ENCODE results near the gene RPS6KA5.

RPS6KA5 gene

GRCh38 chr14:90837355-90837754 is 223.1 kb downstream of the RPS6KA5 start:
- Histone ChIP-seq H3K9ac (ENCODE audit: low read length) (no peak overlapping the region), H2AFZ (ENCODE audit: low read length) (no peak overlapping the region), H3K9me3 (ENCODE audit: low read length) (no peaks in the 10 kb centered on the region), H3K4me3 (ENCODE audit: low read depth, low read length, poor library complexity, severe bottlenecking) (no peak overlapping the region), H4K20me1 (ENCODE audit: insufficient read depth, low read length) (no peaks in the 10 kb centered on the region), H3K4me2 (ENCODE audit: low read length) (no peak overlapping the region), H3F3A (ENCODE audit: insufficient read depth, low read length) (no peaks in the 10 kb centered on the region), H3K27ac (ENCODE audit: low read depth, low read length, poor library complexity, severe bottlenecking) (no peak overlapping the region), H3K36me3 (ENCODE audit: insufficient read depth, low read length) (no peaks in the 10 kb centered on the region), H3K27me3 (ENCODE audit: insufficient read depth, low read length) (no peaks in the 10 kb centered on the region; the same call in 1 of the 2 replicates), H3K9me2 (ENCODE audit: low read depth, low read length) (no peaks in the 10 kb centered on the region), H3K4me1 (ENCODE audit: insufficient read depth, low read length, severe bottlenecking) (no peaks in the 10 kb centered on the region), H3K79me2 (ENCODE audit: insufficient read depth, low read length) (no peaks in the 10 kb centered on the region)
- no peak for TF ChIP-seq CTCF (IDR thresholded peaks at IDR 0.05; ENCODE audit: low read length)
- no peak for TF ChIP-seq EZH2 (IDR thresholded peaks at IDR 0.05; ENCODE audit: borderline replicate concordance, low read length)

- Histone ChIP-seq H3K79me2 (ENCODE audit: insufficient read depth, low read length) (no peaks in the 10 kb centered on the region), H3K9me3 (ENCODE audit: low read length) (no peaks in the 10 kb centered on the region), H3K36me3 (ENCODE audit: insufficient read depth, low read length) (no peaks in the 10 kb centered on the region), H4K20me1 (ENCODE audit: insufficient read depth, low read length) (no peaks in the 10 kb centered on the region), H3F3A (ENCODE audit: insufficient read depth, low read length) (no peaks in the 10 kb centered on the region), H3K4me3 (ENCODE audit: low read depth, low read length, poor library complexity, severe bottlenecking) (no peak overlapping the region), H2AFZ (ENCODE audit: low read length) (no peak overlapping the region), H3K9me2 (ENCODE audit: low read depth, low read length) (no peaks in the 10 kb centered on the region), H3K4me1 (ENCODE audit: insufficient read depth, low read length, severe bottlenecking) (no peaks in the 10 kb centered on the region), H3K27ac (ENCODE audit: low read depth, low read length, poor library complexity, severe bottlenecking) (no peak overlapping the region), H3K27me3 (ENCODE audit: insufficient read depth, low read length) (no peaks in the 10 kb centered on the region; the same call in 1 of the 2 replicates), H3K4me2 (ENCODE audit: low read length) (no peak overlapping the region), H3K9ac (ENCODE audit: low read length) (no peak overlapping the region)
- no peak for TF ChIP-seq CTCF (IDR thresholded peaks at IDR 0.05; ENCODE audit: low read length)
- no peak for TF ChIP-seq EZH2 (IDR thresholded peaks at IDR 0.05; ENCODE audit: borderline replicate concordance, low read length)
Observed at GRCh38 chr14:90836692-90837063, 223.8 kb downstream of the RPS6KA5 start.

GRCh38 chr14:90831821-90832220 is 228.6 kb downstream of the RPS6KA5 start:
- no peak for TF ChIP-seq CTCF (IDR thresholded peaks at IDR 0.05; ENCODE audit: low read length)
- no peak overlapping the region for H3K4me3 ChIP-seq (ENCODE audit: low read depth, low read length, poor library complexity, severe bottlenecking)
- H3K27me3 ChIP-seq (ENCODE audit: insufficient read depth, low read length) = no peaks in the 10 kb centered on the region; the same call in 1 of the 2 replicates
- no peaks in the 10 kb centered on the region for H3K9me2 ChIP-seq (ENCODE audit: low read depth, low read length)
- no peaks in the 10 kb centered on the region for H3K79me2 ChIP-seq (ENCODE audit: insufficient read depth, low read length)
- H3K36me3 ChIP-seq (ENCODE audit: insufficient read depth, low read length) = no peaks in the 10 kb centered on the region
- H3K27ac ChIP-seq (ENCODE audit: low read depth, low read length, poor library complexity, severe bottlenecking) = no peak overlapping the region
- no peak overlapping the region for H2AFZ ChIP-seq (ENCODE audit: low read length)
- no peak overlapping the region for H3K4me2 ChIP-seq (ENCODE audit: low read length)
- H3K9me3 ChIP-seq (ENCODE audit: low read length) = no peaks in the 10 kb centered on the region
- no peaks in the 10 kb centered on the region for H3F3A ChIP-seq (ENCODE audit: insufficient read depth, low read length)
- no peaks in the 10 kb centered on the region for H3K4me1 ChIP-seq (ENCODE audit: insufficient read depth, low read length, severe bottlenecking)
- H4K20me1 ChIP-seq (ENCODE audit: insufficient read depth, low read length) = no peaks in the 10 kb centered on the region
- no peak overlapping the region for H3K9ac ChIP-seq (ENCODE audit: low read length)
